MCF 10A (cell line): ENCODE results near the gene IPPK. TPM values are rescaled to one million over a fixed set of nuclear protein-coding genes. Genes with fewer than 3 reads are reported as not detected.

Source experiments
- BruUV-seq: library from RNA; stranded (reverse); fragments of 400-500 nt; replicated peaks from 2 replicates; lab custom pipeline; 2021; lab: Mats Ljungman, UMichigan
- CTCF ChIA-PET: fragments of 300-600 bp; sonication (Branson Sonifier 250); formaldehyde crosslinking; extraction: SDS; loops from one replicate; lab custom pipeline; 2021; ENCODE audit warnings: antibody characterized with exemption, inconsistent platforms; lab: Yijun Ruan, JAX
- POLR2A ChIA-PET: fragments of 300-600, 350-650 bp; sonication (Branson Sonifier 250); formaldehyde crosslinking; extraction: SDS; loops from one replicate; lab custom pipeline; 2020; ENCODE audit warnings: antibody characterized with exemption, inconsistent platforms; lab: Yijun Ruan, JAX
- DNase-seq: peaks from one replicate; pipeline ENCODE4 v3.0.0-alpha.2; 2018; ENCODE audit not compliant: unreplicated experiment
- H3K27ac Mint-ChIP-seq: one replicate; pipeline ENCODE4 v1.8.0; 2022; ENCODE audit warnings: mild to moderate bottlenecking, low read depth, mixed read lengths; ENCODE audit not compliant: unreplicated experiment
- H3K27me3 Mint-ChIP-seq: one replicate; pipeline ENCODE4 v1.8.0; 2022; ENCODE audit warnings: mixed read lengths; ENCODE audit not compliant: insufficient read depth, unreplicated experiment
- H3K36me3 Mint-ChIP-seq: one replicate; pipeline ENCODE4 v1.8.0; 2022; ENCODE audit warnings: mild to moderate bottlenecking, moderate library complexity, mixed read lengths; ENCODE audit not compliant: insufficient read depth, unreplicated experiment
- H3K4me1 Mint-ChIP-seq: one replicate; pipeline ENCODE4 v1.8.0; 2022; ENCODE audit warnings: mixed read lengths; ENCODE audit not compliant: insufficient read depth, unreplicated experiment
- H3K4me3 Mint-ChIP-seq: one replicate; pipeline ENCODE4 v1.8.0; 2022; ENCODE audit warnings: mild to moderate bottlenecking, moderate library complexity, mixed read lengths; ENCODE audit not compliant: unreplicated experiment
- H3K9me3 Mint-ChIP-seq: one replicate; pipeline ENCODE4 v1.8.0; 2022; ENCODE audit warnings: mixed read lengths; ENCODE audit not compliant: unreplicated experiment
- intact Hi-C: fragments of 100-400 bp; cut with micrococcal nuclease; formaldehyde crosslinking; loops from 2 replicates; pipeline ENCODE4 v1.14.1; 2022
- total RNA-seq: library from RNA; stranded (reverse); gene quantifications from 2 replicates; pipeline ENCODE4 v1.2.3, GENCODE V29; 2022
- TF ChIP-seq, protein P1 (sequence below): fragments of 200-600 bp; IDR thresholded peaks from one replicate; pipeline ENCODE4 v1.8.0; 2022; ENCODE audit warnings: antibody characterized with exemption, mild to moderate bottlenecking; ENCODE audit not compliant: unreplicated experiment

The IPPK gene
- total RNA-seq, 1 experiment from 2014 or later: 16.6 TPM

DNA sequence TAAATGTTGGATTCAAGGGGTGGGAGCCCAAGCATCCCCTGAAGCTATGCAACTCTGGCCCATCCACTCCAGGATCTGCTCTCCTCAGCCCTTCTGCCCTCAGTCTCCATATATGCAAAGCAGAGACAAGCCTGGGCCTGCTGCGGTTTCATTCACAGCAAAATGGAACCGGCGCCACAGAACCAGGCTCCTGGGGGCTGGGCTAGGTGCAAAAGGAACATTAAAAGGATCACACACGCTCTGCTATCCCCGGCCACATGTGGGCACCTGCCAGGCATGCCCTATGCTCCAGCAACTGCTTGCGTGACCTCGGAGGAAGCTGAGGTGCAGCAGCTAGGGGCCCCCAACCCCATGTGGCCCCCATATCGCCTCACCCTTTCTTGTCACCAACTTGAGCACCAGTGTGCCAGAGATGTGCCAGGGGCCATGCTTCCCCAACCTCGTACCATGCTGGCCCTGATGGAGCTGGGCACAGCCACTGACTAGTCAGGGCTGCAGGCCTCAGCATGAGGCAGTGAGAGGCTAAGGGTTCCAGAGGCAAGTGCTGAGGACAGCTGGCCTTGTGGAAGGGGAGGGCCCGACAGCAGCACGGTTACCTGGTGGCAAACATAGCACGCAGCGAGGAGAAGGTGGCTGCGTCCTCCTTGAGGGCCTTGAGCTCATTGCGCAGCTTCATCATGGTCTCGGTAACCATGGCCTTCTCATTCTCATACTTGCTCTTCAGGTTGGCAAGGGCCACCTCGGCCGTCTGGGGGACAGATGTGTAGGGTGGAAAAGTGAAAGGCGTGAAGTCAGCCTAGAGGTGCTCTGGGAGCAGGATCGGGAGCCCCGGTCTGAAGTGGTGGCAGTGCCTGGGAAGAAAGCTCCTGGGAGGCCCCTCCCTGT, 47.5 kb upstream of the IPPK start:
- Mint-ChIP-seq H3K27me3 (no peaks in the 10 kb centered on the region), H3K36me3 (peaks cover 56% of the 10 kb centered on the region), H3K9me3 (no peaks in the 10 kb centered on the region), H3K27ac (peak overlapping the region; percentile 77), H3K4me1 (peaks cover 7% of the 10 kb centered on the region), H3K4me3 (no peak overlapping the region)
- ChIA-PET POLR2A (interaction anchor here (0.7 to 4.1 kb wide), 6 partner anchors 31 to 1013 kb away, joined by 3 to 33 read pairs (median 4); partner anchors contain the start of gene IPPK), CTCF (interaction anchor here (0.5 to 3.9 kb wide), 31 partner anchors 8 to 760 kb away, joined by 3 to 28 read pairs (median 4); partner anchors contain the start of gene BICD2)
- no TSS peak for BruUV-seq
- TF ChIP-seq, protein P1, sequence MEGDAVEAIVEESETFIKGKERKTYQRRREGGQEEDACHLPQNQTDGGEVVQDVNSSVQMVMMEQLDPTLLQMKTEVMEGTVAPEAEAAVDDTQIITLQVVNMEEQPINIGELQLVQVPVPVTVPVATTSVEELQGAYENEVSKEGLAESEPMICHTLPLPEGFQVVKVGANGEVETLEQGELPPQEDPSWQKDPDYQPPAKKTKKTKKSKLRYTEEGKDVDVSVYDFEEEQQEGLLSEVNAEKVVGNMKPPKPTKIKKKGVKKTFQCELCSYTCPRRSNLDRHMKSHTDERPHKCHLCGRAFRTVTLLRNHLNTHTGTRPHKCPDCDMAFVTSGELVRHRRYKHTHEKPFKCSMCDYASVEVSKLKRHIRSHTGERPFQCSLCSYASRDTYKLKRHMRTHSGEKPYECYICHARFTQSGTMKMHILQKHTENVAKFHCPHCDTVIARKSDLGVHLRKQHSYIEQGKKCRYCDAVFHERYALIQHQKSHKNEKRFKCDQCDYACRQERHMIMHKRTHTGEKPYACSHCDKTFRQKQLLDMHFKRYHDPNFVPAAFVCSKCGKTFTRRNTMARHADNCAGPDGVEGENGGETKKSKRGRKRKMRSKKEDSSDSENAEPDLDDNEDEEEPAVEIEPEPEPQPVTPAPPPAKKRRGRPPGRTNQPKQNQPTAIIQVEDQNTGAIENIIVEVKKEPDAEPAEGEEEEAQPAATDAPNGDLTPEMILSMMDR: no peak
- no peak for DNase-seq
- intact Hi-C loops: loop anchor here (2.0 kb wide), 1 partner anchor 47 kb away; the partner anchor contains the start of gene IPPK

GRCh38 chr9:92716557-92716956, 46.6 kb upstream of the IPPK start:
- ChIA-PET CTCF (interaction anchor here (0.5 to 3.9 kb wide), 31 partner anchors 9 to 761 kb away, joined by 3 to 28 read pairs (median 5); partner anchors contain the start of gene BICD2), POLR2A (interaction anchor here (0.8 to 4.1 kb wide), 5 partner anchors 42 to 62 kb away, joined by 4 to 33 read pairs (median 6); partner anchors contain the start of gene IPPK)
- TF ChIP-seq, protein P1: peak; percentile 87
- no peaks in the 10 kb centered on the region for H3K9me3 Mint-ChIP-seq
- no TSS peak for BruUV-seq
- peak overlapping the region; percentile 11 for H3K4me3 Mint-ChIP-seq
- no peaks in the 10 kb centered on the region for H3K27me3 Mint-ChIP-seq
- H3K36me3 Mint-ChIP-seq: peaks cover 56% of the 10 kb centered on the region
- DNase-seq: peak; percentile 64
- peak overlapping the region; percentile 77 for H3K27ac Mint-ChIP-seq
- H3K4me1 Mint-ChIP-seq: peaks cover 7% of the 10 kb centered on the region
- intact Hi-C loops: loop anchor here (1.0 to 2.0 kb wide), 3 partner anchors 46 to 74 kb away; partner anchors contain the start of gene IPPK

GRCh38 chr9:92715488-92716231, 45.7 kb upstream of the IPPK start:
- peak; percentile 68 for DNase-seq

More at GRCh38 chr9:92715488-92716231, 45.7 kb upstream of the IPPK start:
- POLR2A ChIA-PET: interaction anchor here (0.5 to 4.1 kb wide), 11 partner anchors 8 to 77 kb away, joined by 3 to 33 read pairs (median 3); partner anchors contain the start of gene IPPK
- Mint-ChIP-seq H3K4me3 (peak overlapping the region; percentile 11), H3K4me1 (peaks cover 7% of the 10 kb centered on the region), H3K27ac (peak overlapping the region; percentile 77), H3K36me3 (peaks cover 60% of the 10 kb centered on the region), H3K27me3 (no peaks in the 10 kb centered on the region), H3K9me3 (no peaks in the 10 kb centered on the region)
- BruUV-seq: no TSS peak
- CTCF ChIA-PET: interaction anchor here (0.5 to 3.9 kb wide), 23 partner anchors 9 to 372 kb away, joined by 3 to 28 read pairs (median 5); partner anchors contain the start of gene BICD2
- intact Hi-C loops: loop anchor here (1.0 to 2.0 kb wide), 3 partner anchors 45 to 75 kb away; partner anchors contain the start of gene IPPK
- TF ChIP-seq, protein P1: no peak
